GM12892 (cell line): ENCODE results near the gene CEACAM1.

Source experiments
- DNase-seq: peaks from one replicate; pipeline ENCODE4 v3.0.0; 2011; ENCODE audit not compliant: insufficient read length
- FAIRE-seq: peaks from 2 replicates; lab custom pipeline; 2011; peaks lifted over from hg19 to GRCh38; lab: Jason Lieb, UNC
- POLR2A ChIP-seq: IDR thresholded peaks from 2 replicates; pipeline ENCODE4 v1.6.1; 2011; ENCODE audit warnings: low read depth, low read length, control low read depth
- POLR2AphosphoS5 ChIP-seq: IDR thresholded peaks from 2 replicates; pipeline ENCODE4 v1.6.1; 2011; ENCODE audit warnings: low read depth, low read length, control low read depth
- TAF1 ChIP-seq: IDR thresholded peaks from 2 replicates; pipeline ENCODE4 v1.6.1; 2011; ENCODE audit warnings: low read depth, mild to moderate bottlenecking, control low read depth, low read length, borderline replicate concordance

The CEACAM1 gene

GRCh38 chr19:42479736-42480135 is 48.5 kb downstream of the CEACAM1 start:
- DNase-seq = no peak
- FAIRE-seq = no peak
- TF ChIP-seq TAF1 = no peak

- no peak for TF ChIP-seq POLR2AphosphoS5
- FAIRE-seq (no peak), DNase-seq (no peak)
Observed at GRCh38 chr19:42478765-42479311, 49.4 kb downstream of the CEACAM1 start.

- FAIRE-seq (no peak), DNase-seq (no peak)
- TF ChIP-seq POLR2AphosphoS5 = no peak
- TF ChIP-seq POLR2A = no peak
- TF ChIP-seq TAF1 = no peak
Observed at GRCh38 chr19:42477933-42478332, 50.3 kb downstream of the CEACAM1 start.

GRCh38 chr19:42477117-42477516 is 51.2 kb downstream of the CEACAM1 start:
- TF ChIP-seq POLR2AphosphoS5 (no peak), TAF1 (no peak), POLR2A (no peak)
- DNase-seq = no peak
- FAIRE-seq = no peak

GRCh38 chr19:42475366-42475765 is 52.9 kb downstream of the CEACAM1 start:
- DNase-seq = no peak
- no peak for TF ChIP-seq POLR2AphosphoS5
- no peak for TF ChIP-seq TAF1
- TF ChIP-seq POLR2A = no peak
- no peak for FAIRE-seq

GRCh38 chr19:42474743-42475142 is 53.5 kb downstream of the CEACAM1 start:
- no peak for TF ChIP-seq POLR2A
- TF ChIP-seq TAF1 = no peak
- DNase-seq (no peak), FAIRE-seq (no peak)

- TF ChIP-seq POLR2A (no peak), TAF1 (no peak), POLR2AphosphoS5 (no peak)
- FAIRE-seq (no peak), DNase-seq (no peak)
Observed at GRCh38 chr19:42473686-42474085, 54.6 kb downstream of the CEACAM1 start.

- DNase-seq (no peak), FAIRE-seq (no peak)
- TF ChIP-seq POLR2AphosphoS5 (no peak), TAF1 (no peak), POLR2A (no peak)
Observed at GRCh38 chr19:42472402-42473147, 55.7 kb downstream of the CEACAM1 start.

- TF ChIP-seq TAF1 (no peak), POLR2AphosphoS5 (no peak), POLR2A (no peak)
- DNase-seq = no peak
- FAIRE-seq = no peak
Observed at GRCh38 chr19:42471554-42472249, 56.6 kb downstream of the CEACAM1 start.

- DNase-seq (no peak), FAIRE-seq (no peak)
- TF ChIP-seq POLR2AphosphoS5 (no peak), POLR2A (no peak), TAF1 (no peak)
Observed at GRCh38 chr19:42469311-42470235, 58.7 kb downstream of the CEACAM1 start.

GRCh38 chr19:42468273-42468796 is 59.9 kb downstream of the CEACAM1 start:
- DNase-seq (no peak), FAIRE-seq (no peak)
- no peak for TF ChIP-seq TAF1
- no peak for TF ChIP-seq POLR2A

- FAIRE-seq (no peak), DNase-seq (peak; percentile 13)
- TF ChIP-seq TAF1 (no peak), POLR2AphosphoS5 (no peak), POLR2A (no peak)
Observed at GRCh38 chr19:42467183-42467760, 61.0 kb downstream of the CEACAM1 start.
